PC-9 (cell line): Measurements from ENCODE around the gene TMEM132C.

Experiments used
- CTCF ChIP-seq: fragments of 200-600 bp; sonication (generic); conservative IDR thresholded peaks from 2 replicates; pipeline ENCODE4 v1.6.1; 2017; ENCODE audit warnings: mixed run types, antibody characterized with exemption, mild to moderate bottlenecking, moderate library complexity
- EZH2 ChIP-seq: fragments of 200-600 bp; sonication (generic); IDR thresholded peaks from 2 replicates; pipeline ENCODE4 v1.8.0; 2017; ENCODE audit warnings: antibody characterized with exemption, low read depth

DNA sequence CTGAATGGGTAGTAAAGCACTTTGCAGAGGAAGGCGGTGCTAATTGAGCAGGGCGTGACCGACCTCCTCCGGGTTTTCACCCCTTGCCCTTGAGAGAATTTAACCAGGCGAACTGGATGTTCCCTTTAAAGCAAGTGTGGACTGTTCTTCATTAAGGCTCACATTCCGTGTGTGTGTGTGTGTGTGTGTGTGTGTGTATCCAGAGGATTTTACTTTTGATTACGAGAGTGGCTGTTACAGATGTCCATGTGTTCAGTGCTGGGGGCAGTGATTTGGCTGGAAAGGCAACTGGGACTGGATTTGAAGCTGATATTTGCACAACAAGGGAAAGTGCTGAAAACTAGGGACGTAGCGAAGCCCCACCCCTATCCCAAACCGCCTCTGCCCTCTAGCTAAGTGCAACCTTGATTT is 2.2 kb downstream of the TMEM132C start:
- TF ChIP-seq CTCF (no peak), EZH2 (no peak)
